ENCODE results near the gene EXD2. TPM values are rescaled to one million over a fixed set of nuclear protein-coding genes. Genes with fewer than 3 reads are reported as not detected.

Gene EXD2
- total and polyA plus RNA-seq, 8 donors, result 3.4 to 25.4 (median 9.4) TPM

DNA sequence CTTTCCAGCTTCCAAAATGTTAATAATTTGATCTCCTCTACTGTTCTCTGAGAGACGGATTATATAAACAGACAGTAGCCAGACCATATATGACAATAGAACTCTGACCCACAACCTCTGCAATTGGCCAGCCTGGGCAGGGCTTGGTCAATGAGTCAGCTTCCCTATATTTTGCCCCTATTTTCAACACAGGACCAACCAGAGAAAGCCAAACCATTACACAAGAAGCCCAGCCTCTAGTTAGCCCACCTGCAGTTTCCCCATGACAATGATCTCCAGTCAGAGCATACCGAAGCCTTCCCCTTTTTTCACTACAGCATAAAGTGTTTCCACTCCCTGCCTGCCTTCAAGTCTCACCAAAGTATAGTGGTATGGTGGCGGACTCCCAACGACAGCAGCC lies 7.6 kb upstream of the EXD2 start:
- intact Hi-C loops (cut with DNase I; ENCODE audit: low total_unique reads), result no loop called here

DNA sequence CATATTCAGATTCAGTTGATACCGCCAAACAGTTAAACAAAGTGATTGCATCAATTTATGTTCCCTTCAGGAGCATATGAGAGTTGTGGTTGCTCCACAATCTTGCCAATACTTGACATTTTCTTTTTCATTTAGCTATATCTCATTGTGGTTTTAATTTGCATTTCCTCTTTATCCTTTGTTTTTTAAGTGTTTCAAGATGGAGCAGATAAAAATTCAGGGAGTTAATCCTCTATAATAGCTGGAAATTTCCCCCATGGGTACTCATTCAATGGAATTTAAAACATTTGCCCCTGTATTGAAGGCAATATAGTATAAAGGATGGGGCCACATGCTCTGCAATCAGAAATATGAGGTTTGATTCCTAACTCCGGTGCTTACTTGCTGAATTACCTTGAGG lies 1.1 kb upstream of the EXD2 start:
- H3K36me3 ChIP-seq, result no peaks in the 10 kb centered on the region
- TF ChIP-seq, protein P1, sequence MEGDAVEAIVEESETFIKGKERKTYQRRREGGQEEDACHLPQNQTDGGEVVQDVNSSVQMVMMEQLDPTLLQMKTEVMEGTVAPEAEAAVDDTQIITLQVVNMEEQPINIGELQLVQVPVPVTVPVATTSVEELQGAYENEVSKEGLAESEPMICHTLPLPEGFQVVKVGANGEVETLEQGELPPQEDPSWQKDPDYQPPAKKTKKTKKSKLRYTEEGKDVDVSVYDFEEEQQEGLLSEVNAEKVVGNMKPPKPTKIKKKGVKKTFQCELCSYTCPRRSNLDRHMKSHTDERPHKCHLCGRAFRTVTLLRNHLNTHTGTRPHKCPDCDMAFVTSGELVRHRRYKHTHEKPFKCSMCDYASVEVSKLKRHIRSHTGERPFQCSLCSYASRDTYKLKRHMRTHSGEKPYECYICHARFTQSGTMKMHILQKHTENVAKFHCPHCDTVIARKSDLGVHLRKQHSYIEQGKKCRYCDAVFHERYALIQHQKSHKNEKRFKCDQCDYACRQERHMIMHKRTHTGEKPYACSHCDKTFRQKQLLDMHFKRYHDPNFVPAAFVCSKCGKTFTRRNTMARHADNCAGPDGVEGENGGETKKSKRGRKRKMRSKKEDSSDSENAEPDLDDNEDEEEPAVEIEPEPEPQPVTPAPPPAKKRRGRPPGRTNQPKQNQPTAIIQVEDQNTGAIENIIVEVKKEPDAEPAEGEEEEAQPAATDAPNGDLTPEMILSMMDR (IDR thresholded peaks at IDR 0.05), result no peak
- TF ChIP-seq EP300 (IDR thresholded peaks at IDR 0.05) (no peak), POLR2A (IDR thresholded peaks at IDR 0.05) (no peak), POLR2AphosphoS5 (IDR thresholded peaks at IDR 0.05) (no peak)
- no peak for DNase-seq
- no peak overlapping the region for H3K27ac ChIP-seq
- intact Hi-C loops (cut with DNase I; ENCODE audit: low total_unique reads), result loop anchor here (10.0 kb wide), 1 partner anchor 45 kb away; no protein-coding TSS in a partner anchor
- no peaks in the 10 kb centered on the region for H3K27me3 ChIP-seq
- no peaks in the 10 kb centered on the region for H3K9me3 ChIP-seq
- 88 to 99% (median 98%) methylated on average over 2 of the region's 2 CpGs for WGBS, 5 donors
- no peak overlapping the region for H3K4me3 ChIP-seq
- H3K4me1 ChIP-seq, result peaks cover 0 to 16% (median 8%) of the 10 kb centered on the region in 4 donors

More for the DNA sequence above, 7.6 kb upstream of the EXD2 start:
- Histone ChIP-seq H3K27ac (no peak overlapping the region), H3K36me3 (no peaks in the 10 kb centered on the region), H3K27me3 (no peaks in the 10 kb centered on the region), H3K9me3 (no peaks in the 10 kb centered on the region), H3K4me3 (no peak overlapping the region), H3K4me1 (no peaks in the 10 kb centered on the region)
- TF ChIP-seq, protein P1 (IDR thresholded peaks at IDR 0.05), result no peak
- TF ChIP-seq POLR2A (IDR thresholded peaks at IDR 0.05) (no peak), EP300 (IDR thresholded peaks at IDR 0.05) (no peak), POLR2AphosphoS5 (IDR thresholded peaks at IDR 0.05) (no peak)
- DNase-seq, result no peak
- WGBS, 5 donors, result 66 to 84% (median 69%) methylated on average over 4 of the region's 4 CpGs

DNA sequence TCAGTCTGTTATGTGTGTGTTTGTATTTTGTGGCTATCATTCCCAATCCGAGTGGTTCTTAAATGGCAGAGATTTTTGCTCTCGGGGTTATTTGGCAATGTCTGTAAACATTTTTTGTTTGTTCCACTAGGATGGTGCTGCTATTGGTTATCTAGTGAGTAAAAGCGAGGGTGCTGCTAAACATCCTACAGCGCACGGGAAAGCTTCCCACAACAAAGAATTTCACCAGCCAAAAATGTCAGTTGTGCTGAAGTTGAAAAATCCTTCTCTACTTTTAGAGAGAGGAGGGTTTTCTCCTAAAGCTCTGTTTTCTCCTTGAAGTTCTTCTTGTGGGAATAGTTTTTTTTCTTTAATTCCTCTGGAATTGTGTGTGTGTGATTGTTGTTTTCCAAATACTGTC lies 2.4 kb downstream of the EXD2 start:
- Histone ChIP-seq H3K36me3 (peaks cover 0 to 5% (median 0%) of the 10 kb centered on the region in 4 donors), H3K27me3 (no peaks in the 10 kb centered on the region), H3K27ac (no peak overlapping the region), H3K4me3 (no peak overlapping the region), H3K9me3 (no peaks in the 10 kb centered on the region), H3K4me1 (peaks cover 0 to 16% (median 8%) of the 10 kb centered on the region in 4 donors)
- intact Hi-C loops (cut with DNase I; ENCODE audit: low total_unique reads), result loop anchor here (10.0 kb wide), 1 partner anchor 49 kb away; no protein-coding TSS in a partner anchor
- WGBS, 5 donors, result 73 to 88% (median 82%) methylated on average over 5 of the region's 5 CpGs
- TF ChIP-seq, protein P1 (IDR thresholded peaks at IDR 0.05), result no peak
- TF ChIP-seq POLR2AphosphoS5 (IDR thresholded peaks at IDR 0.05), result no peak
- no peak for TF ChIP-seq POLR2A (IDR thresholded peaks at IDR 0.05)
- no peak for TF ChIP-seq EP300 (IDR thresholded peaks at IDR 0.05)
- DNase-seq, result no peak

DNA sequence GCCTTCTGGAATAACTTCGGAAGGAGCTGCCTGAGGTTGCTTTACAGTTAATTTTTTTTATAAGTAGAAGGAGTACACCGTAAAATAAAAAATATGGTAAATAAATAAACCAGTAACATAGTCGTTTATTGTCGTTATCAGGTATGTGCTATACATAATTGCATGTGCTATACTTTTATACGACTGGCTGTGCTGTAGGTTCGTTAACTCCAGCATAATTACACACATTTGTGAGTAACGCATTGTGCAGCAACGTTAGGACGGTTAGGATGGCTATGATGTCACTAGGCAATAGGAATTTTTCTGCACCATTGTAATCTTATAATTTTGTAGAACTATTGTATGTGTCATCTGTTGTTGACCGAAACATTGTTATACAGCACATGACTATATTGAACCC lies 8.5 kb downstream of the EXD2 start:
- H3K27me3 ChIP-seq, result no peaks in the 10 kb centered on the region
- H3K27ac ChIP-seq, result no peak overlapping the region
- H3K9me3 ChIP-seq, result no peaks in the 10 kb centered on the region
- no peak for TF ChIP-seq POLR2A (IDR thresholded peaks at IDR 0.05)
- TF ChIP-seq EP300 (IDR thresholded peaks at IDR 0.05), result no peak
- TF ChIP-seq, protein P1 (IDR thresholded peaks at IDR 0.05), result no peak
- no peak for TF ChIP-seq POLR2AphosphoS5 (IDR thresholded peaks at IDR 0.05)
- H3K4me3 ChIP-seq, result no peak overlapping the region
- intact Hi-C loops (cut with DNase I; ENCODE audit: low total_unique reads), result loop anchor here (10.0 kb wide), 1 partner anchor 55 kb away; no protein-coding TSS in a partner anchor
- H3K36me3 ChIP-seq, result peaks cover 0 to 9% (median 2%) of the 10 kb centered on the region in 4 donors
- H3K4me1 ChIP-seq, result peaks cover 0 to 7% (median 0%) of the 10 kb centered on the region in 4 donors
- 88 to 92% (median 91%) methylated on average over 10 of the region's 10 CpGs for WGBS, 5 donors
- no peak for DNase-seq

Data from stomach (tissue), 9 donors.